HG02678 (cell line): ENCODE measurements around the gene RPUSD1.
"Not testable (repeated sequence)": the region's sequence is repeated elsewhere in the genome, so short reads cannot be mapped to it uniquely, and the experiment has no call there.

Experiments used
- ATAC-seq: cut with Tn5 transposase; IDR thresholded peaks from one replicate; pipeline ENCODE4 v1.9.1; 2021; ENCODE audit warnings: mild to moderate bottlenecking, moderate library complexity; ENCODE audit not compliant: unreplicated experiment

RPUSD1 gene

GRCh38 chr16:768428-768827 is 19.8 kb downstream of the RPUSD1 start:
- ATAC-seq, result no peak

DNA sequence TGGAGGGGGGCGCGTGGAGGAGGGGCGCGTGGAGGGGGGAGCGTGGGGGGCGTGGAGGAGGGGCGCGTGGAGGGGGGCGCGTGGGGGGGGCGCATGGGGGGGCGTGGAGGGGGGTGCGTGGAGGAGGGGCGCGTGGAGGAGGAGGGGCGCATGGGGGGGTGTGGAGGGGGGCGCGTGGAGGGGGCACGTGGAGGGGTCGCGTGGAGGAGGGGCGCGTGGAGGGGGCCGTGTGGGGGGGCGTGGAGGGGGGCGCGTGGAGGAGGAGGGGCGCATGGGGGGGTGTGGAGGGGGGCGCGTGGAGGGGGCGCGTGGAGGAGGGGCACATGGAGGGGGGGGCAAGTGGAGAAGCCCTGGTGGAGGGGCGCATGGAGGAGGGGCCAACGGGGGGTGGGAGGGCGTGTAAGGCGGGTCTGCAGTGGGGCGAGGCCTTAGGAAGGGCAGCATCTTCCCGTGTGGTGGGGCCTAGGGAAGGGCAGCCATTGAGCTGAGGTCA is 20.4 kb downstream of the RPUSD1 start:
- no peak for ATAC-seq

GRCh38 chr16:766820-767640 is 21.2 kb downstream of the RPUSD1 start:
- ATAC-seq, result no peak

- ATAC-seq, result no peak
Measured at GRCh38 chr16:766008-766819, 22.0 kb downstream of the RPUSD1 start.

GRCh38 chr16:765488-765865 is 22.7 kb downstream of the RPUSD1 start:
- ATAC-seq, result no peak

DNA sequence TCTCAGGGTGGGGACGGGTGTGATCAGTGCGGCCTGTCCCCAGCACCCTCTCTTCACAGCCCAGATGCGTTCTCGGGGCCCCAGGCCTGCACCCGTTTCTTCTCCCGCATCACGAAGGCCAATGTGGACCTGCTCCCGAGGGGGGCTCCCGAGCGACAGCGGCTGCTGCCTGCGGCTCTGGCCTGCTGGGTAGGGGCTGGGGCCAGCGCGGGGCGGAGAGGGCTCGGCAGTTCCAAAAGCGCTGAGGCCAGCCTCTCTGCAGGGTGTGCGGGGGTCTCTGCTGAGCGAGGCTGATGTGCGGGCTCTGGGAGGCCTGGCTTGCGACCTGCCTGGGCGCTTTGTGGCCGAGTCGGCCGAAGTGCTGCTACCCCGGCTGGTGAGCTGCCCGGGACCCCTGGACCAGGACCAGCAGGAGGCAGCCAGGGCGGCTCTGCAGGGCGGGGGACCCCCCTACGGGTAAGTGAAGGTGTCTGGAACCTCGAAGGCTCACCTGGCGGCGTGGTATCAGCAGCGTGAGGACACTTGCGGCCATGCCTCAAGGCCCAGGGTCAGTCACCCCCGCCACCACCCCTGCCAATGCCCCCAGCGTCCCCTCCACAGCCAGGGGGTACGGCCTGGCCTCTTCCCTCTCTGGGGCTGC is 23.2 kb downstream of the RPUSD1 start:
- ATAC-seq, result no peak

- ATAC-seq, result no peak
Measured at GRCh38 chr16:764184-764750, 23.9 kb downstream of the RPUSD1 start.

- no peak for ATAC-seq
Measured at GRCh38 chr16:763369-764183, 24.6 kb downstream of the RPUSD1 start.

GRCh38 chr16:762595-763268 is 25.4 kb downstream of the RPUSD1 start:
- no peak for ATAC-seq

DNA sequence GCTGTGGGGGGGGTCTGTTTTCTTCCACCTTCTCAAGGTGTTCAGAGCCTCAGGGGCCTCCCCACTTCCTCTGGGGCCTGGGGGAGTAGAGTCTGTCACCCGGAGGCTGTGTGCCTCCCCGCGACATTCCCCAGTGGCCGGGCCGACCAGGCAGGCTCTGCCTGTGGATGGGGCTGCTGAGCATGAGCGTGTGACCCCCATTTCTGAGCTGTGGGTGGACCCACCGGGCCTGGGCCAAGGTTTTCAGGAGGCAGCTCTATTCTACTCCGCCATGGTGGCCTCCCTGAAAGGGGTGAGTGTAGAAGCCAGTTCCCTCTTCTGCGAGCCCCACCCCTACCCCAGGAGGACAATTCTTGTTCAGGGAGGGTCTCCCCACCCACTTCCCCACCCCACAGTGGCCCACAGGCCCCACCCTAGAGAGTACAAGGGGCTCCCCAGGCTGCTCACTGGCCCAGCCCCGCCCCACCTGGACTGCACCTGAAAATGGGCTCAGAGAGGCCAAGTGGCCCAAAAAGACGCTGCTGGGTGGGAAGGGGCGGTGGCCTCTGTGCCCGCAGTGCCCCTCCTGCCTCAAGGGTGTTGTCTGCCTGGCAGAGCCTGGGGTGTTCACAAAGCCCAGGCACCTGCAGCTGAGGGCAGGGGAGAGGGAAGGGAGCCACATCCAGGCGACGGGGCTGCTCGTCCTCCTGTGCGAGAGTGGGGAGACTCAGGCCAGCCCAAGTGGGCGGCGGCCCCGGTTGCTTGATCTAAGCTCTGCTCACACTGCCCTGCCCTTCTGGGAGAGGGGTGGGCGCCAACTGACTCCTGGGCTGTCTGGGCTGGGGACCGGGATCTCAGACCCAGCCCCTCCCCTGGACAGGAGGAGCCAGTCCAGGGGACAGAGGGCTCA is 26.3 kb downstream of the RPUSD1 start:
- no peak for ATAC-seq

DNA sequence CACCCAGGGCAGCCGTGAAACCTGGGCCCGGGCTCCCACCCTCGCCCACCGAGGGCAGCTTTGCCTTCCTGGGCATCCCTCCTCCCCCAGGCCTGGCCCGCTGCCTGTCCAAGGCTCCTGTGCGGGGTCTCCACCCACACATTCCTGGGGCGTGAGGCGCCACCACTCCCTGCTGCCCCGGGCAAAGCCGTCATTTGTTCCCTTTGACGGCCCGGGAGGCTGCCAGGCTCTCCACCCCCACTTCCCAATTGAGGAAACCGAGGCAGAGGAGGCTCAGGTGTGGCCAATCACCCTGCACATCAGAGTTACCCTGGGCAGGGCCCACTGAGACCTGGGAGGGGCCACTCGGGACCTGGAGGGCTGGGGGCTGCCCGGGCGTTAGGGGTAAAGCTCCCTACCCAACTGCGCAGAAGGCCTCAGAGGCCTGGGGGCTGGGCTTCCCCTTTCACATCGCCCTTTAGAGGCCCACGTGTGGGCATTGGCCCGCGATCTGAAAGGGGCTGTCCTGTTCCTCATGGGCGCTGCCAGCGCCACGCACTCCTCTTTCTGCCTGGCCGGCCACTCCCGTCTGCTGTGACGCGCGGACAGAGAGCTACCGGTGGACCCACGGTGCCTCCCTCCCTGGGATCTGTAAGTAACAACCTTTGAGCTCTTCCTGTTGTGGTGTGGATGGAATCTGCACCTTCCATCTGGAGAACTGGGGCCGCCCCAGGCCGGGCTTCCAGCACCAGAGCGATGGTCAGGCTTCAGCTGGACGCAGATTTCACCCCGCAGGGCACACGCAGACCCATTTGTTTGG is 27.4 kb downstream of the RPUSD1 start, which contains the start of gene MSLN:
Gene MSLN (plus strand): TSS at position 190 of the 799 bp plus-strand sequence. CDS start 1,947 bp downstream, outside the sequence.
- ATAC-seq, result no peak

DNA sequence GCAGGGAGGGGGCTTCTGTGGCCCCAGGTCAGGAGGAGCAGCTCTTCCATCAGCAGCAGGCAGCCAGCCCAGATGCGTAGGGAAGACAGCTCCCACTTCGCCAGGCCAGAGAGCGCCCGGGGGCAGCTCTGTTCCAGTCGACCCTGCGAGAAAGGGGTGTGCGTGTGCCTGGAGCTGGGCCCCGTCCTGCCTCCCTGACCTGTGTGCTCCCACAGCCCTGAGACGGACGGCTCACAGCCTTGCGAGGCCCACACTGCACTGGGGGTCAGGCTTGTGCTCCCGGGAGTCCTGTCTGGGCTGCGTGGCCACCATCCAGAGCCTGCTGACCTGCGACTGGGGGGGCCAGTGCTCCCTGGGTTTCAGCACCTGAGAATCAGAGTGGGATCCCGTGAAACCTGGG is 28.1 kb downstream of the RPUSD1 start:
- no peak for ATAC-seq

GRCh38 chr16:759110-759910 is 28.9 kb downstream of the RPUSD1 start:
- no peak for ATAC-seq

GRCh38 chr16:756428-756827 is 31.8 kb downstream of the RPUSD1 start:
- ATAC-seq, result no peak

DNA sequence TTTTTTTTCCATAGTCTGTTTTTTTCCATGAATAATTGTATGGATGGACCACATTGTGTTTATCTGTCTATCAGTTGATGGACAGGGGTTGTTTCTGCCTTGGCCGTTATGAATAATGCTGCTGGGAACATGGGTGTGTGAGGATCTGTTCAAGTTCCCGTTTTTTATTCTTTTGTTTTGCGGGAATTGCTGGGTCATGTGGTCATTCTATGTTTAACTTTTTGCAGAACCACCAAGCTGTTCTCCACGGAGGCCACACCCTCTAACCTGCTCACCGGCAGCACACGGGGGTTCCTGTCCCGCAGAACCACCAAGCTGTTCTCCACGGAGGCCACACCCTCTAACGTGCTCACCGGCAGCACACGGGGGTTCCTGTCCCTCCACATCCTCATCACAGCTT is 33.5 kb downstream of the RPUSD1 start:
- ATAC-seq, result no peak

DNA sequence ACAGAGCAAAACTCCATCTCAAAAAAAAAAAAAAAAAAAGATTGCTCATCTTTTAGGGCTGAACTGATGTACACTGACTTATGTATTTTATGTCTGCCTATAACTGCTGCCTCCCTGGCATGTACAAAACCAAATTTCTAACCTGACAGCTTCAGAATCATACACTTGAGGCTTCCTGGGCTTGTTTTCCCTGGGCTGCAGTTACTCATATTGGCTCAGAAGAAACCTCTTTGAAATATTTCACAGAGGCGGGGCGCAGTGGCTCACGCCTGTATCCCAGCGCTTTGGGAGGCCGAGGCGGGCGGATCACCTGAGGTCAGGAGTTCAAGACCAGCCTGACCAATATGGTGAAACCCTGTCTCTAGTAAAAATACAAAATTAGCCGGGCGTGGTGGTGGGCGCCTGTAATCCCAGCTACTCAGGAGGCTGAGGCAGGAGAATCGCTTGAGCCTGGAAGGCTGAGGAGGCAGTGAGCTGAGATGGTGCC is 34.0 kb downstream of the RPUSD1 start:
- not testable (repeated sequence) for ATAC-seq

DNA sequence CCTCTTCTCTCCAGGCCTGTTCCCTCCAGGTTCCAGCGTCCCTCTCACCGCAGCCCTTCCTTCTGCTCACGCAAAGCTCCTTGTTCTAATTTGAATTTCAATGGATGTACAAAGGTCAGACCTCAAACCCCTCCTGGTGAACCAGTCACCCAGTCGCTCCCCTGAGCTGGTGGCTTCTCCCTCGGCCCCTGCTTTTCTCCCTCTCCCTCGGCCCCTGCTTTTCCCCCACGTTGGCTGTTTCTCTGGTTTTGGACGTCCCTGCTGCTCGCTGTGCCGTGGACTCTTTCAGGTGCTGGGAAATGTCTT is 36.2 kb downstream of the RPUSD1 start:
- no peak for ATAC-seq
